ENCODE results near the gene IL1RAPL1.

Gene IL1RAPL1

GRCh38 chrX:29652484-29652883 lies 1065.2 kb downstream of the IL1RAPL1 start:
- no peak for DNase-seq (ENCODE audit: low read depth)

GRCh38 chrX:29653721-29654120 lies 1066.5 kb downstream of the IL1RAPL1 start:
- no peak for DNase-seq (ENCODE audit: low read depth)

- DNase-seq (ENCODE audit: low read depth) = no peak
Observed at GRCh38 chrX:29659911-29660310, 1072.7 kb downstream of the IL1RAPL1 start.

GRCh38 chrX:29661290-29661689 lies 1074.0 kb downstream of the IL1RAPL1 start:
- no peak for DNase-seq (ENCODE audit: low read depth)

GRCh38 chrX:29662101-29662500 lies 1074.9 kb downstream of the IL1RAPL1 start:
- DNase-seq (ENCODE audit: low read depth) = no peak

GRCh38 chrX:29662759-29663503 lies 1075.7 kb downstream of the IL1RAPL1 start:
- no peak for DNase-seq (ENCODE audit: low read depth)

- no peak for DNase-seq (ENCODE audit: low read depth)
Observed at GRCh38 chrX:29665532-29665931, 1078.3 kb downstream of the IL1RAPL1 start.

GRCh38 chrX:29666366-29666765 lies 1079.1 kb downstream of the IL1RAPL1 start:
- DNase-seq (ENCODE audit: low read depth) = no peak

GRCh38 chrX:29671421-29671820 lies 1084.2 kb downstream of the IL1RAPL1 start:
- DNase-seq (ENCODE audit: low read depth) = no peak

- DNase-seq (ENCODE audit: low read depth) = no peak
Observed at GRCh38 chrX:29687687-29688086, 1100.4 kb downstream of the IL1RAPL1 start.

- DNase-seq (ENCODE audit: low read depth) = no peak
Observed at GRCh38 chrX:29690061-29690460, 1102.8 kb downstream of the IL1RAPL1 start.

GRCh38 chrX:29691044-29691443 lies 1103.8 kb downstream of the IL1RAPL1 start:
- DNase-seq (ENCODE audit: low read depth) = no peak

GRCh38 chrX:29693912-29694311 lies 1106.7 kb downstream of the IL1RAPL1 start:
- no peak for DNase-seq (ENCODE audit: low read depth)

GRCh38 chrX:29699239-29699638 lies 1112.0 kb downstream of the IL1RAPL1 start:
- no peak for DNase-seq (ENCODE audit: low read depth)

- DNase-seq (ENCODE audit: low read depth) = no peak
Observed at GRCh38 chrX:29707088-29707487, 1119.8 kb downstream of the IL1RAPL1 start.

GRCh38 chrX:29721152-29721551 lies 1133.9 kb downstream of the IL1RAPL1 start:
- no peak for DNase-seq (ENCODE audit: low read depth)

GRCh38 chrX:29724316-29724715 lies 1137.1 kb downstream of the IL1RAPL1 start:
- DNase-seq (ENCODE audit: low read depth) = no peak

GRCh38 chrX:29726811-29727210 lies 1139.6 kb downstream of the IL1RAPL1 start:
- DNase-seq (ENCODE audit: low read depth) = no peak

GRCh38 chrX:29728639-29729038 lies 1141.4 kb downstream of the IL1RAPL1 start:
- no peak for DNase-seq (ENCODE audit: low read depth)

GRCh38 chrX:29744966-29745365 lies 1157.7 kb downstream of the IL1RAPL1 start:
- no peak for DNase-seq (ENCODE audit: low read depth)

GRCh38 chrX:29746326-29746725 lies 1159.1 kb downstream of the IL1RAPL1 start:
- DNase-seq (ENCODE audit: low read depth) = no peak

- no peak for DNase-seq (ENCODE audit: low read depth)
Observed at GRCh38 chrX:29762006-29762405, 1174.8 kb downstream of the IL1RAPL1 start.

GRCh38 chrX:29775890-29776289 lies 1188.6 kb downstream of the IL1RAPL1 start:
- no peak for DNase-seq (ENCODE audit: low read depth)

GRCh38 chrX:29787656-29788055 lies 1200.4 kb downstream of the IL1RAPL1 start:
- no peak for DNase-seq (ENCODE audit: low read depth)
